Neutrophil (primary cell): Measurements from ENCODE around the gene SDCCAG8.

Experiments used
- H3K27ac ChIP-seq: fragments of 200-600 bp; sonication (generic); 2 replicates; pipeline ENCODE4 v1.5.1; 2016; ENCODE audit warnings: mild to moderate bottlenecking, moderate library complexity
- H3K27me3 ChIP-seq: fragments of 200-600 bp; sonication (generic); 2 replicates; pipeline ENCODE4 v1.6.0; 2016; ENCODE audit warnings: mild to moderate bottlenecking
- H3K36me3 ChIP-seq: fragments of 200-600 bp; sonication (generic); 2 replicates; pipeline ENCODE4 v1.5.1; 2017
- H3K4me1 ChIP-seq, 2 experiments: fragments of 200-600 bp in 1 of 2; sonication (generic) in 1 of 2; 1 replicate in 1 of 2; 2 replicates in 1 of 2; pipeline versions ENCODE4 v1.5.1 to v1.6.1; 2013 to 2016; ENCODE audit warnings: low read depth in 1 of 2, low read length in 1 of 2, mild to moderate bottlenecking in 1 of 2, moderate library complexity in 1 of 2; ENCODE audit not compliant: control insufficient read depth in 1 of 2, insufficient read depth in 1 of 2
- H3K4me3 ChIP-seq, 2 experiments: fragments of 200-600 bp in 1 of 2; sonication (generic) in 1 of 2; 1 replicate in 1 of 2; 2 replicates in 1 of 2; pipeline ENCODE4 v1.5.1; 2013 to 2016; ENCODE audit warnings: low read depth in 1 of 2, low read length in 1 of 2, mild to moderate bottlenecking in 1 of 2, moderate library complexity in 1 of 2
- H3K9me3 ChIP-seq: fragments of 200-600 bp; sonication (generic); 2 replicates; pipeline ENCODE4 v1.5.1; 2016
- TF ChIP-seq, protein P1 (sequence below): fragments of 200-600 bp; sonication (generic); IDR thresholded peaks from 2 replicates; pipeline ENCODE4 v1.5.1; 2016; ENCODE audit warnings: antibody characterized with exemption

SDCCAG8 gene

DNA sequence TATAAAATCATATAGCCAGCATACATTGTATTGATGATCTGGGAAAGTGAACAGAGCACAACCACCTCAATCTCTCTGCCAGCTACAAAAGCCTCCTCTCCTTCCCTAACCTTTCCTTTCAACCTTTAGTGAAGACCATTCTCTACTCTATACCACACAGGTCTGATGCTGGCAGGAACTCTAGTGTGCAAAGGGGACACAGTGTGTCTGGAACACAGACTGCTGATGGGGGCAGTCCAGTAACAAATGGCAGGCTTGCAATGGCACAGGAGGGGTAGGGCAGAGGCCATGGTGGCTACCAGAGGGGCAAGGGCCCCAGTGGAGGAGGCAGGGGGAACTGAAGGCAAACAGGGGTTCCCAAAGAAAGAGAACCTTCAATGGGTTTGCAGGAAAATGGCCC, 37.8 kb upstream of the SDCCAG8 start:
- H3K4me3 ChIP-seq, result no peak overlapping the region
- H3K4me1 ChIP-seq, result no peaks in the 10 kb centered on the region
- H3K27me3 ChIP-seq, result no peaks in the 10 kb centered on the region
- H3K9me3 ChIP-seq, result no peaks in the 10 kb centered on the region
- TF ChIP-seq, protein P1, sequence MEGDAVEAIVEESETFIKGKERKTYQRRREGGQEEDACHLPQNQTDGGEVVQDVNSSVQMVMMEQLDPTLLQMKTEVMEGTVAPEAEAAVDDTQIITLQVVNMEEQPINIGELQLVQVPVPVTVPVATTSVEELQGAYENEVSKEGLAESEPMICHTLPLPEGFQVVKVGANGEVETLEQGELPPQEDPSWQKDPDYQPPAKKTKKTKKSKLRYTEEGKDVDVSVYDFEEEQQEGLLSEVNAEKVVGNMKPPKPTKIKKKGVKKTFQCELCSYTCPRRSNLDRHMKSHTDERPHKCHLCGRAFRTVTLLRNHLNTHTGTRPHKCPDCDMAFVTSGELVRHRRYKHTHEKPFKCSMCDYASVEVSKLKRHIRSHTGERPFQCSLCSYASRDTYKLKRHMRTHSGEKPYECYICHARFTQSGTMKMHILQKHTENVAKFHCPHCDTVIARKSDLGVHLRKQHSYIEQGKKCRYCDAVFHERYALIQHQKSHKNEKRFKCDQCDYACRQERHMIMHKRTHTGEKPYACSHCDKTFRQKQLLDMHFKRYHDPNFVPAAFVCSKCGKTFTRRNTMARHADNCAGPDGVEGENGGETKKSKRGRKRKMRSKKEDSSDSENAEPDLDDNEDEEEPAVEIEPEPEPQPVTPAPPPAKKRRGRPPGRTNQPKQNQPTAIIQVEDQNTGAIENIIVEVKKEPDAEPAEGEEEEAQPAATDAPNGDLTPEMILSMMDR, result no peak
- H3K36me3 ChIP-seq, result peaks cover 40% of the 10 kb centered on the region
- no peak overlapping the region for H3K27ac ChIP-seq

DNA sequence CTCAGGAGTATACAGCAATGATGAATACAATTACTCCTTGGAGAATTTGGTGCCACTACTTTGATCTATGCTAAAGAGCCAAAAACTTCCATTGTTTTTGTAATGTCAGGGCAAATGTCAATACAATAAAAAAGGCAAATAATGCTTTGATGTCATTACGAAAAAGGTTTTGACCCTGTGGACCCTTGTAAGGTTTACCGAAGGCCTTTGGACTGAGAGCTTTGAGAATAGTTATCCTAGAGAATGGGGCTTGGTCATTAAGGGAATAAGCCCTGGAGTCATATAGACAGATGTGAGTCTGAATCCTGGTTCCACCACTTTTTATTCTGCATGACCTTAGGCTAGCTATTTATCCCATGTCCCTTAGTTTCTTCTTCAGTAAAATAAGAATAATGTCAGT, 28.2 kb upstream of the SDCCAG8 start:
- Histone ChIP-seq H3K27ac (no peak overlapping the region), H3K4me1 (no peaks in the 10 kb centered on the region), H3K9me3 (no peaks in the 10 kb centered on the region), H3K27me3 (no peaks in the 10 kb centered on the region), H3K36me3 (peaks cover 15% of the 10 kb centered on the region), H3K4me3 (no peak overlapping the region)
- TF ChIP-seq, protein P1, result no peak

DNA sequence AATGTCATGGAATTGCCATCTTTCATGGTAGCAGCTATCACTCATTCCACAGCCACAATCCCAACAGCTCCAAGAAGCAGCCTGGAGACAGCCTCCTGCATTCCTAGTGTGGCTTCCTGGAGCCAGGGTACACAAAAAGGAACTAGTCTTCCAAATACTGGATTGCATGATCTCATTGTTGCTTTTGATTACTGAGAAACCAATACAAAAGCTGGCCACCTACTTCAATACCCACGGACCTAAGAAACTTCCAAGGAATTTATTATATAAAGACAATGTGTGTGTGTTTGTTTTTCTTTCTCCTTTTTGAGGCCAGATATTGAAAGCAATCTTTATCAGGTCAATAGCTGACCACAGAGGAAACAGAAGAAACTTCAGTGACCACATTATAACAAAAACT, 26.3 kb upstream of the SDCCAG8 start:
- no peaks in the 10 kb centered on the region for H3K9me3 ChIP-seq
- TF ChIP-seq, protein P1, result no peak
- no peak overlapping the region for H3K27ac ChIP-seq
- no peaks in the 10 kb centered on the region for H3K27me3 ChIP-seq
- no peaks in the 10 kb centered on the region for H3K36me3 ChIP-seq
- H3K4me1 ChIP-seq, result no peaks in the 10 kb centered on the region
- H3K4me3 ChIP-seq, result no peak overlapping the region

DNA sequence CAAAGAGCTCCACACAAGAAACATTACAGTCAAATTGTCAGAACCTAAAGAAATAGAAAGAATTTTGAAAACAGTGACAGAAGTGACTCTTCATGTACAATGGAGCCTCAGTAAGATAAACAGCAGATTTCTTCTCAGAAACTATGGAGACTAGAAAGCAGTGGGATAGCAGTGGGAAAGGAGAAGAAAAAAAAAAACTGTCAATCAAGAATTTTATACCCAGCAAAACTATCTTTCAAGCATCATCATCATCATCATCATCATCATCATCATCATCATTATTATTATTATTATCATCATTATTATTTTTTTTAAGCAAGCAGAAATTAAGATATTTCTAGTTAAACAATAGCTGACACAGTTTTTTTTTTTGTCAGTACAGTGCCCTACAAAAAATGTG, 24.9 kb upstream of the SDCCAG8 start:
- H3K9me3 ChIP-seq, result no peaks in the 10 kb centered on the region
- no peaks in the 10 kb centered on the region for H3K36me3 ChIP-seq

DNA sequence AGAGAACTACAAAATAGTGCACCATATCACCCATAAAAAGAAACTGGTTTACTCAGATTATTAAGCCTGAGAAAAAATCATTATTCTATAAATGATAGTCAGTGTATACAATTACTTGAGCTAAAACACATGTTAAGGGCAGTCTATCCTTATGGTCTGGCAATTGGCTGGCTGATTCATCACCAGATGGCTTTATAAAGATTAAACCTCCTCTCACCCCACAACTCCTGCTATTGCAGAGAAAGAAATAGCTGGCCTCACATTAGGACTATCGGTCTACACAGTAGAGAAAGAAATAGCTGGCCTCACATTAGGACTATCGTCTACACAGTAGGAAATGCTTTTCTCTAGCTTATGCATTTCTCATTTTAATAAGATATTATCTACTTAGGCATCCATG, 21.9 kb upstream of the SDCCAG8 start:
- Histone ChIP-seq H3K4me3 (no peak overlapping the region), H3K27me3 (no peaks in the 10 kb centered on the region), H3K9me3 (no peaks in the 10 kb centered on the region), H3K36me3 (no peaks in the 10 kb centered on the region), H3K4me1 (no peaks in the 10 kb centered on the region), H3K27ac (no peak overlapping the region)
- TF ChIP-seq, protein P1, result no peak

More for the DNA sequence above, 24.9 kb upstream of the SDCCAG8 start:
- TF ChIP-seq, protein P1, result no peak
- Histone ChIP-seq H3K27ac (no peak overlapping the region), H3K4me3 (no peak overlapping the region), H3K4me1 (no peaks in the 10 kb centered on the region), H3K27me3 (no peaks in the 10 kb centered on the region)
